Bronchus fibroblast of lung (primary cell): ENCODE results near the gene TTI1. TPM values are rescaled to one million over a fixed set of nuclear protein-coding genes. Genes with fewer than 3 reads are reported as not detected.

Experiments used
- total RNA-seq: library from RNA; depleted of rRNA; stranded (reverse); fragments of >200 nt; gene quantifications from 2 replicates; pipeline ENCODE4 v1.2.3, GENCODE V29; 2015

The TTI1 gene
- total RNA-seq = 20.1 and 20.7 TPM in 2 replicates

GRCh38 chr20:38033330-38034107 lies at the start of gene TTI1, which contains the start of gene RPRD1B:
TSS of gene TTI1 (minus strand) at chr20:38033456. CDS start at chr20:38013816, 19,640 bp downstream.
TSS of gene RPRD1B (plus strand) at chr20:38033746. CDS start at chr20:38033948, 202 bp downstream.

Other genes with a start within 250 kb of the TTI1 start
- 1.5 and 3.0 TPM in 2 replicates for gene VSTM2L, start 130.3 kb downstream of the TTI1 start, total RNA-seq
- 8.3 and 9.4 TPM in 2 replicates for gene RPRD1B, start 290 bp upstream of the TTI1 start, total RNA-seq
- 37.3 and 38.3 TPM in 2 replicates for gene TGM2, start 131.8 kb upstream of the TTI1 start, total RNA-seq
- gene KIAA1755, start 227.3 kb upstream of the TTI1 start, total RNA-seq = 0.89 and 1.5 TPM in 2 replicates